Keratinocyte (primary cell): ENCODE data around the gene WIPF3. TPM values are rescaled to one million over a fixed set of nuclear protein-coding genes. Genes with fewer than 3 reads are reported as not detected.

Experiments
- DNase-seq: peaks from one replicate; pipeline ENCODE4 v3.0.0-alpha.2; 2011; ENCODE audit warnings: low read depth, missing footprints, low spot score
- FAIRE-seq: peaks from 2 replicates; lab custom pipeline; 2011; peaks lifted over from hg19 to GRCh38; lab: Jason Lieb, UNC
- H2AFZ ChIP-seq: 2 replicates; pipeline ENCODE4 v1.6.0; 2012; ENCODE audit warnings: low read length, control low read depth, inconsistent platforms; ENCODE audit not compliant: control insufficient read depth
- H3K27ac ChIP-seq: 2 replicates; pipeline ENCODE4 v1.5.1; 2011; ENCODE audit warnings: low read length; ENCODE audit not compliant: control insufficient read depth, insufficient read depth
- H3K27me3 ChIP-seq: 3 replicates; pipeline ENCODE4 v1.6.0; 2011; ENCODE audit warnings: low read length; ENCODE audit not compliant: control insufficient read depth, insufficient read depth; ENCODE audit errors: extremely low read depth
- H3K36me3 ChIP-seq, 2 experiments: 2 replicates in 1 of 2; 3 replicates in 1 of 2; pipeline ENCODE4 v1.5.1; 2011; ENCODE audit warnings: low read length in 2 of 2, mild to moderate bottlenecking in 1 of 2; ENCODE audit not compliant: control insufficient read depth in 2 of 2, insufficient read depth in 2 of 2; ENCODE audit errors: extremely low read depth in 1 of 2
- H3K4me1 ChIP-seq: 3 replicates; pipeline ENCODE4 v1.5.1; 2011; ENCODE audit warnings: low read length; ENCODE audit not compliant: control insufficient read depth, insufficient read depth; ENCODE audit errors: extremely low read depth
- H3K4me2 ChIP-seq: 3 replicates; pipeline ENCODE4 v1.6.0; 2011; ENCODE audit warnings: low read depth, low read length; ENCODE audit not compliant: control insufficient read depth, insufficient read depth; ENCODE audit errors: extremely low read depth
- H3K4me3 ChIP-seq, 3 experiments: fragments of 200-600 bp in 1 of 3; sonication (generic) in 1 of 3; 2 replicates in 2 of 3; 3 replicates in 1 of 3; pipeline ENCODE4 v1.5.1; 2011 to 2016; ENCODE audit warnings: low read length in 3 of 3, mild to moderate bottlenecking in 3 of 3, control low read depth in 2 of 3, inconsistent platforms in 1 of 3, low read depth in 1 of 3, mixed read lengths in 1 of 3, mixed run types in 1 of 3, moderate library complexity in 1 of 3; ENCODE audit not compliant: control insufficient read depth in 2 of 3, insufficient read depth in 2 of 3; ENCODE audit errors: extremely low read depth in 1 of 3
- H3K79me2 ChIP-seq: 2 replicates; pipeline ENCODE4 v1.6.0; 2012; ENCODE audit warnings: low read length; ENCODE audit not compliant: control insufficient read depth, insufficient read depth
- H3K9ac ChIP-seq: 3 replicates; pipeline ENCODE4 v1.6.0; 2011; ENCODE audit warnings: low read length; ENCODE audit not compliant: control insufficient read depth, insufficient read depth; ENCODE audit errors: extremely low read depth
- H3K9me1 ChIP-seq: 3 replicates; pipeline ENCODE4 v1.6.0; 2011; ENCODE audit warnings: low read length; ENCODE audit not compliant: control insufficient read depth, insufficient read depth; ENCODE audit errors: extremely low read depth
- H3K9me3 ChIP-seq: 2 replicates; pipeline ENCODE4 v1.5.1; 2012; ENCODE audit warnings: low read depth, low read length; ENCODE audit not compliant: control insufficient read depth
- H4K20me1 ChIP-seq: 3 replicates; pipeline ENCODE4 v1.6.0; 2011; ENCODE audit warnings: low read length; ENCODE audit not compliant: control insufficient read depth, insufficient read depth; ENCODE audit errors: extremely low read depth
- CTCF ChIP-seq, 3 experiments: IDR thresholded peaks in 1 of 3; conservative IDR thresholded peaks in 1 of 3; optimal IDR thresholded peaks in 1 of 3; 2 replicates in 2 of 3; 3 replicates in 1 of 3; pipeline versions ENCODE3 to v1.5.1; 2011; ENCODE audit warnings: low read length in 3 of 3, mild to moderate bottlenecking in 3 of 3, moderate library complexity in 2 of 3, control low read depth in 1 of 3, inconsistent platforms in 1 of 3; ENCODE audit not compliant: insufficient read depth in 2 of 3; ENCODE audit errors: extremely low read depth in 1 of 3
- EZH2 ChIP-seq: IDR thresholded peaks from one replicate; pipeline ENCODE4 v1.6.1; 2012; ENCODE audit warnings: inconsistent platforms, mild to moderate bottlenecking, low read length, moderate library complexity
- dilution Hi-C: fragments of 300-500 bp; cut with MboI; formaldehyde crosslinking; loops from one replicate; pipeline ENCODE4 v1.7.0; 2020; ENCODE audit warnings: low sequenced_read_pairs; ENCODE audit not compliant: extremely low pct_ligation_motif_present
- polyA plus RNA-seq, 5 experiments: library from polyadenylated mRNA; depleted of rRNA in 3 of 5; stranded (reverse) in 3 of 5; stranded (forward) in 1 of 5; unstranded in 1 of 5; fragments of >200 nt; gene quantifications; 1 replicate in 1 of 5; 2 replicates in 3 of 5; 3 replicates in 1 of 5; pipeline versions ENCODE4 v1.2.1 to v1.2.3, GENCODE V29; 2011 to 2012; ENCODE audit warnings: missing spikeins in 2 of 5, low read depth in 1 of 5, low replicate concordance in 1 of 5

The WIPF3 gene
- polyA plus RNA-seq, 1 donor (not counting 4 experiments of a cell fraction or from before 2014, with no cell fraction given), result 0.04 TPM

DNA sequence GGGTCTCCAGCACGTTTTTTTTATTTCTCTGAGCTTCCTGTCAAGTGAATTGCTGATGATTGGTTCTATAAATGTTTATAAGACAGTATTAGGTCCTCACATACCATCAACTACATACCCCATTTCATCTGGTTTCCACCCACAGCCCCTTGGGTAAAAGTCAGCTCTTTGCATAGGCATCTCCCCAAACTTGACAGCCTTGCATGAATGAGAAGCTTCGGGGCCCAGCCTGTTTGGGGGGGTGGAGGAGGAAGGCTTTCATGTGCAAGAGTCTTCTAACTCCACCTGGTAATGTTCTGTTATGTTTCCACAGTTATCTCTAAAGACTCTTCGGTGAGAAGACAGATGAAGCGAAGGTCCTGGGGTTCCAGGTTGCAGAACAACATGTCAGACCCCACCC, 107.9 kb downstream of the WIPF3 start:
- Histone ChIP-seq H3K79me2 (no peaks in the 10 kb centered on the region), H3K27me3 (no peaks in the 10 kb centered on the region), H3K4me3 (no peak overlapping the region), H3K9ac (no peak overlapping the region), H3K4me2 (no peak overlapping the region), H3K9me3 (no peaks in the 10 kb centered on the region), H3K36me3 (no peaks in the 10 kb centered on the region), H3K4me1 (no peaks in the 10 kb centered on the region), H2AFZ (no peak overlapping the region), H3K9me1 (no peaks in the 10 kb centered on the region), H4K20me1 (no peaks in the 10 kb centered on the region), H3K27ac (no peak overlapping the region)
- DNase-seq (no peak), FAIRE-seq (no peak)
- dilution Hi-C loops, result no loop called here
- no peak for TF ChIP-seq EZH2
- TF ChIP-seq CTCF (optimal IDR thresholded peaks at IDR 0.05 in 1 of 3, IDR thresholded peaks at IDR 0.05 in 1 of 3, conservative IDR thresholded peaks at IDR 0.05 in 1 of 3; ENCODE audit: extremely low read depth in 1 of 3, insufficient read depth in 2 of 3, low read length in 3 of 3), result no peak

DNA sequence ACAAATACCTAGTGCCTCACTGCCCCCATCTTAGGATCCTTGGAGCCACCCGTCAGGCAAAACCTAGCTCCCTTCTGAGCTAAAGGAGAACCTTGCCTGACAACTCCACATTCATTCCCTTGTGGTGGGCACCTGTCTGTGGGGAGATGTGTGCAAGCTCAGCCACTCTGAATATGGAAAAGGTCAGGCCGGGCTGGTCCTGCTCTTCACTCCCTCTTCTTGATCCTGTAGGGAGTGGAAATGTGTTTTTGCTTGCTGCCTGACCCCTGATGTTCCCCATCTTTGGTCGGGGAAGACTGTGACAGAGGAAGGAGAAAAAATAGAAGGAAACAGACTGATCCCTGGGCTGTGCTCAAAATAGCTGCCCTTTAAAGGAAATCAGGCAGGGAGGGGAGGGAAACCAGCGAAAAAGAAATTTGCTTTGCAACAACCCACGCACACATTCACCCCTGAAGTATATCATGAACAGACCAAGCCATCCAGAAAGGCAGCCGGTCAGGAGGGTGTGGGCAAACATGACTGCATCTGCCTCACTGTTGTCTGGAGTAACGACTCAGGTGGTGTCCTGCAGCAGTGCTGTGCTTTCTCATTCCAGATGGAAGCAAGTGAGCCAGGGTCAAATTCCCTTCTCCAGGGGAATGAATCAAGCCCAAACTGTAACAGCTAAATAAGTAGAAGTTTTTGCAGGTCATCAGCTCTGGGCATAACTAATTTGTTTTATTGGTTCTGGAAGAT, 109.3 kb downstream of the WIPF3 start:
- dilution Hi-C loops, result no loop called here
- Histone ChIP-seq H3K4me2 (no peak overlapping the region), H4K20me1 (no peaks in the 10 kb centered on the region), H3K4me1 (no peaks in the 10 kb centered on the region), H3K9me1 (no peaks in the 10 kb centered on the region), H3K79me2 (no peaks in the 10 kb centered on the region), H2AFZ (no peak overlapping the region), H3K27me3 (no peaks in the 10 kb centered on the region), H3K4me3 (no peak overlapping the region), H3K27ac (no peak overlapping the region), H3K9me3 (no peaks in the 10 kb centered on the region), H3K36me3 (peaks cover 2 to 4% of the 10 kb centered on the region in 2 experiments), H3K9ac (no peak overlapping the region)
- no peak for TF ChIP-seq EZH2
- no peak for TF ChIP-seq CTCF (optimal IDR thresholded peaks at IDR 0.05 in 1 of 3, IDR thresholded peaks at IDR 0.05 in 1 of 3, conservative IDR thresholded peaks at IDR 0.05 in 1 of 3; ENCODE audit: extremely low read depth in 1 of 3, insufficient read depth in 2 of 3, low read length in 3 of 3)
- no peak for FAIRE-seq
- no peak for DNase-seq
